Measurements from ENCODE around the gene CACNG4. TPM values are rescaled to one million over a fixed set of nuclear protein-coding genes. Genes with fewer than 3 reads are reported as not detected.

The CACNG4 gene
- polyA plus RNA-seq, 3 donors = not detected

GRCh38 chr17:66952031-66952524, 12.4 kb upstream of the CACNG4 start:
- H3K4me3 Mint-ChIP-seq = no peak overlapping the region
- Histone ChIP-seq H3K27me3 (ENCODE audit: control insufficient read depth in 2 of 2, insufficient read depth in 2 of 2, low read length in 2 of 2) (no peaks in the 10 kb centered on the region), H3K9ac (ENCODE audit: insufficient read depth, low read length, poor library complexity, severe bottlenecking) (no peak overlapping the region), H3K36me3 (replicated peaks in 1 of 2; ENCODE audit: control insufficient read depth in 1 of 2, insufficient read depth in 2 of 2, low read length in 2 of 2) (no peaks in the 10 kb centered on the region), H4K20me1 (ENCODE audit: insufficient read depth, low read length) (no peaks in the 10 kb centered on the region), H3K9me3 (replicated peaks in 1 of 2; ENCODE audit: control insufficient read depth in 1 of 2, insufficient read depth in 1 of 2, low read length in 2 of 2) (no peaks in the 10 kb centered on the region), H3K79me2 (ENCODE audit: insufficient read depth, low read length) (no peaks in the 10 kb centered on the region), H3K27ac (ENCODE audit: low read depth in 1 of 2, low read length in 2 of 2) (no peak overlapping the region), H3K4me2 (replicated peaks; ENCODE audit: extremely low read depth, low read length, poor library complexity, severe bottlenecking) (no peak overlapping the region), H3K4me3 (replicated peaks in 1 of 3; ENCODE audit: low read depth in 2 of 3, low read length in 3 of 3) (no peak overlapping the region), H3K4me1 (ENCODE audit: control insufficient read depth in 1 of 2, insufficient read depth in 2 of 2, low read length in 2 of 2) (no peaks in the 10 kb centered on the region), H2AFZ (ENCODE audit: insufficient read depth, low read depth, low read length, poor library complexity, severe bottlenecking) (no peak overlapping the region)
- no peak for DNase-seq
- no peak for TF ChIP-seq CTCF (IDR thresholded peaks at IDR 0.05)
- H3K9me3 Mint-ChIP-seq = peaks cover 0 to 4% (median 0%) of the 10 kb centered on the region in 7 donors
- no peak overlapping the region for H3K27ac Mint-ChIP-seq
- H3K27me3 Mint-ChIP-seq (ENCODE audit: low read depth in 3 of 3) = peaks cover 4 to 6% (median 5%) of the 10 kb centered on the region in 3 donors
- WGBS (ENCODE audit: insufficient coverage) = 96% methylated on average over 9 of the region's 10 CpGs
- no peaks in the 10 kb centered on the region for H3K4me1 Mint-ChIP-seq
- no peaks in the 10 kb centered on the region for H3K36me3 Mint-ChIP-seq
- intact Hi-C loops (cut with micrococcal nuclease) = no loop called here

GRCh38 chr17:66952681-66953629, 11.6 kb upstream of the CACNG4 start:
- Histone ChIP-seq H3K4me3 (replicated peaks in 1 of 3; ENCODE audit: low read depth in 2 of 3, low read length in 3 of 3) (no peak overlapping the region), H2AFZ (ENCODE audit: insufficient read depth, low read depth, low read length, poor library complexity, severe bottlenecking) (no peak overlapping the region), H3K79me2 (ENCODE audit: insufficient read depth, low read length) (no peaks in the 10 kb centered on the region), H3K9me3 (replicated peaks in 1 of 2; ENCODE audit: control insufficient read depth in 1 of 2, insufficient read depth in 1 of 2, low read length in 2 of 2) (no peaks in the 10 kb centered on the region), H3K4me2 (replicated peaks; ENCODE audit: extremely low read depth, low read length, poor library complexity, severe bottlenecking) (no peak overlapping the region), H4K20me1 (ENCODE audit: insufficient read depth, low read length) (no peaks in the 10 kb centered on the region), H3K27me3 (ENCODE audit: control insufficient read depth in 2 of 2, insufficient read depth in 2 of 2, low read length in 2 of 2) (no peaks in the 10 kb centered on the region), H3K27ac (ENCODE audit: low read depth in 1 of 2, low read length in 2 of 2) (no peak overlapping the region), H3K9ac (ENCODE audit: insufficient read depth, low read length, poor library complexity, severe bottlenecking) (no peak overlapping the region), H3K4me1 (ENCODE audit: control insufficient read depth in 1 of 2, insufficient read depth in 2 of 2, low read length in 2 of 2) (no peaks in the 10 kb centered on the region), H3K36me3 (replicated peaks in 1 of 2; ENCODE audit: control insufficient read depth in 1 of 2, insufficient read depth in 2 of 2, low read length in 2 of 2) (no peaks in the 10 kb centered on the region)
- TF ChIP-seq CTCF (IDR thresholded peaks at IDR 0.05) = no peak
- intact Hi-C loops (cut with micrococcal nuclease) = no loop called here
- no peak overlapping the region for H3K27ac Mint-ChIP-seq
- no peaks in the 10 kb centered on the region for H3K36me3 Mint-ChIP-seq
- no peaks in the 10 kb centered on the region for H3K4me1 Mint-ChIP-seq
- peaks cover 0 to 4% (median 0%) of the 10 kb centered on the region in 7 donors for H3K9me3 Mint-ChIP-seq
- H3K27me3 Mint-ChIP-seq (ENCODE audit: low read depth in 3 of 3) = peaks cover 4 to 6% (median 5%) of the 10 kb centered on the region in 3 donors
- no peak overlapping the region for H3K4me3 Mint-ChIP-seq
- 96% methylated on average over 6 of the region's 14 CpGs for WGBS (ENCODE audit: insufficient coverage)
- DNase-seq = no peak

All from CD14-positive monocyte (primary cell).